BLaER1 treated with 17β-estradiol and CSF1 and Interleukin-3, amounts not matched to agents 10 nM and 100 nM (cell line): ENCODE measurements around the gene ABCC8.
A peak's percentile ranks its signal among the peaks of the same experiment; 100 is the strongest.

Experiments used
- H3K27ac ChIP-seq, 11 experiments: shearing (Covaris generic); formaldehyde crosslinking; 2 replicates each; pipeline ENCODE4 v1.8.1; 2022
- H3K27me3 ChIP-seq, 11 experiments: shearing (Covaris generic); formaldehyde crosslinking; 2 replicates each; pipeline ENCODE4 v1.8.1; 2022
- H3K36me3 ChIP-seq, 11 experiments: shearing (Covaris generic); formaldehyde crosslinking; 2 replicates each; pipeline ENCODE4 v1.8.1; 2022
- H3K4me1 ChIP-seq, 10 experiments: shearing (Covaris generic); formaldehyde crosslinking; 2 replicates each; pipeline ENCODE4 v1.8.1; 2022
- H3K4me2 ChIP-seq, 11 experiments: shearing (Covaris generic); formaldehyde crosslinking; 2 replicates each; pipeline ENCODE4 v1.8.1; 2022
- H3K4me3 ChIP-seq, 10 experiments: shearing (Covaris generic); formaldehyde crosslinking; 2 replicates each; pipeline ENCODE4 v1.8.1; 2022
- H3K9ac ChIP-seq, 11 experiments: shearing (Covaris generic); formaldehyde crosslinking; 2 replicates each; pipeline ENCODE4 v1.8.1; 2022
- H3K9me3 ChIP-seq, 11 experiments: shearing (Covaris generic); formaldehyde crosslinking; replicated peaks in 1 of 11; 2 replicates each; pipeline ENCODE4 v1.8.1; 2022
- H4K20me1 ChIP-seq, 11 experiments: shearing (Covaris generic); formaldehyde crosslinking; 2 replicates each; pipeline ENCODE4 v1.8.1; 2022
- Cebpa-rat ChIP-seq, 11 experiments: shearing (Covaris generic); IDR thresholded peaks; 2 replicates each; pipeline ENCODE4 v1.8.1; 2022

The ABCC8 gene

GRCh38 chr11:17508306-17508705 is 31.7 kb upstream of the ABCC8 start:
- Histone ChIP-seq H3K9me3 (no peaks in the 10 kb centered on the region), H3K9ac (no peak overlapping the region), H3K27ac (no peak overlapping the region), H4K20me1 (no peaks in the 10 kb centered on the region; a peak in 3 of 22 replicates), H3K36me3 (no peaks in the 10 kb centered on the region), H3K27me3 (no peaks in the 10 kb centered on the region), H3K4me2 (no peak overlapping the region), H3K4me3 (no peak overlapping the region), H3K4me1 (peaks cover 0 to 39% (median 34%) of the 10 kb centered on the region in 10 experiments; a peak in 16 of 20 replicates)
- TF ChIP-seq Cebpa-rat (IDR thresholded peaks at IDR 0.05) = no peak

- Histone ChIP-seq H3K27me3 (no peaks in the 10 kb centered on the region), H3K36me3 (no peaks in the 10 kb centered on the region), H3K9ac (no peak overlapping the region), H3K4me1 (peaks cover 0 to 40% (median 34%) of the 10 kb centered on the region in 10 experiments; a peak in 16 of 20 replicates), H3K27ac (no peak overlapping the region), H3K4me2 (no peak overlapping the region), H3K4me3 (no peak overlapping the region), H4K20me1 (no peaks in the 10 kb centered on the region; a peak in 3 of 22 replicates), H3K9me3 (no peaks in the 10 kb centered on the region)
- TF ChIP-seq Cebpa-rat (IDR thresholded peaks at IDR 0.05) = no peak
Observed at GRCh38 chr11:17507773-17508172, 31.1 kb upstream of the ABCC8 start.

GRCh38 chr11:17506942-17507341 is 30.3 kb upstream of the ABCC8 start:
- Histone ChIP-seq H3K4me2 (peak overlapping the region in 4 of 11 experiments; percentile 43 to 70 (median 60); a peak in 4 of 22 replicates), H3K27ac (no peak overlapping the region), H4K20me1 (no peaks in the 10 kb centered on the region; a peak in 3 of 22 replicates)

DNA sequence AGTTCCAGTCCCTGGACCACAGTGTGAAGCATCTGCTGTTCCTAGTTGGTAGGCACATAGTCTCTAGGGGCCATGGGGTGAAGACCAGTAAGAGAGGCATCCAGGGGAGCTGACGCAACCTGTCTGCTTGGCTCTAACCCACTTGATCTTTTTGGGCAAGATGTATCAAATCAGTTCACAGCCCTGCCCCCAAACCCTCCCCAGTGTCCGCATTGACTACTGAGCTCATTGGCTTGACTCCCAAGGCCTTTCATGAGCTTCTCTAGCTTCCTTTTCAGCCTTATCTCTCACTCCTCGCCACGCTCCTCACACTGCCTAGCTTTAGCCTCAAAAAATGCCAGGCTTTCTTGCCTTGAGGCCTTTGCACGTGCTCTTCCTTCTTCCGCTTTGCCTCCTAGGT is 29.7 kb upstream of the ABCC8 start:
- no peaks in the 10 kb centered on the region for H3K9me3 ChIP-seq
- no peaks in the 10 kb centered on the region for H3K36me3 ChIP-seq
- no peak for TF ChIP-seq Cebpa-rat (IDR thresholded peaks at IDR 0.05)
- no peaks in the 10 kb centered on the region; a peak in 3 of 22 replicates for H4K20me1 ChIP-seq
- H3K4me3 ChIP-seq = no peak overlapping the region
- H3K4me1 ChIP-seq = peaks cover 0 to 40% (median 34%) of the 10 kb centered on the region in 10 experiments; a peak in 16 of 20 replicates
- H3K27ac ChIP-seq = no peak overlapping the region
- H3K27me3 ChIP-seq = no peaks in the 10 kb centered on the region
- no peak overlapping the region for H3K9ac ChIP-seq
- peak overlapping the region in 7 of 11 experiments; percentile 28 to 70 (median 46); a peak in 14 of 22 replicates for H3K4me2 ChIP-seq

More at GRCh38 chr11:17506942-17507341, 30.3 kb upstream of the ABCC8 start:
- no peak overlapping the region for H3K9ac ChIP-seq
- TF ChIP-seq Cebpa-rat (IDR thresholded peaks at IDR 0.05) = no peak
- H3K4me1 ChIP-seq = peaks cover 0 to 40% (median 34%) of the 10 kb centered on the region in 10 experiments; a peak in 16 of 20 replicates
- no peaks in the 10 kb centered on the region for H3K9me3 ChIP-seq
- H3K4me3 ChIP-seq = no peak overlapping the region
- H3K27me3 ChIP-seq = no peaks in the 10 kb centered on the region
- H3K36me3 ChIP-seq = no peaks in the 10 kb centered on the region

GRCh38 chr11:17505146-17505545 is 28.5 kb upstream of the ABCC8 start:
- Histone ChIP-seq H3K27me3 (no peaks in the 10 kb centered on the region), H3K36me3 (no peaks in the 10 kb centered on the region), H3K4me1 (peaks cover 0 to 40% (median 34%) of the 10 kb centered on the region in 10 experiments; a peak in 16 of 20 replicates), H3K4me3 (no peak overlapping the region), H3K27ac (no peak overlapping the region), H3K9ac (0 out of 22 replicates have a peak overlapping the region, but pooled peaks of 1 of the 11 experiments have one; percentile 13), H3K9me3 (no peaks in the 10 kb centered on the region), H4K20me1 (no peaks in the 10 kb centered on the region; a peak in 3 of 22 replicates), H3K4me2 (peak overlapping the region in 9 of 11 experiments; percentile 3 to 70 (median 43); a peak in 15 of 22 replicates)
- TF ChIP-seq Cebpa-rat (IDR thresholded peaks at IDR 0.05) = no peak

- H4K20me1 ChIP-seq = no peaks in the 10 kb centered on the region; a peak in 3 of 22 replicates
- H3K9me3 ChIP-seq = no peaks in the 10 kb centered on the region
- peak overlapping the region in 3 of 11 experiments; percentile 23 to 56 (median 32); a peak in 4 of 22 replicates for H3K9ac ChIP-seq
- H3K27me3 ChIP-seq = no peaks in the 10 kb centered on the region
- H3K4me1 ChIP-seq = peaks cover 0 to 40% (median 34%) of the 10 kb centered on the region in 10 experiments; a peak in 16 of 20 replicates
- H3K4me3 ChIP-seq = no peak overlapping the region
- H3K36me3 ChIP-seq = no peaks in the 10 kb centered on the region
- peak overlapping the region in 4 of 11 experiments; percentile 28 to 38 (median 34); a peak in 4 of 22 replicates for H3K27ac ChIP-seq
- no peak for TF ChIP-seq Cebpa-rat (IDR thresholded peaks at IDR 0.05)
- H3K4me2 ChIP-seq = peak overlapping the region in 9 of 11 experiments; percentile 3 to 70 (median 50); a peak in 15 of 22 replicates
Observed at GRCh38 chr11:17504330-17505107, 27.9 kb upstream of the ABCC8 start.

GRCh38 chr11:17502630-17503029 is 26.0 kb upstream of the ABCC8 start:
- Histone ChIP-seq H3K27ac (no peak overlapping the region), H3K4me1 (peaks cover 0 to 47% (median 43%) of the 10 kb centered on the region in 10 experiments; a peak in 16 of 20 replicates), H4K20me1 (no peaks in the 10 kb centered on the region; a peak in 2 of 22 replicates), H3K9ac (no peak overlapping the region), H3K4me3 (no peak overlapping the region), H3K4me2 (no peak overlapping the region), H3K9me3 (no peaks in the 10 kb centered on the region), H3K36me3 (no peaks in the 10 kb centered on the region), H3K27me3 (no peaks in the 10 kb centered on the region)
- no peak for TF ChIP-seq Cebpa-rat (IDR thresholded peaks at IDR 0.05)

- no peak overlapping the region for H3K4me3 ChIP-seq
- no peaks in the 10 kb centered on the region for H3K36me3 ChIP-seq
- no peak overlapping the region for H3K9ac ChIP-seq
- peaks cover 0 to 47% (median 37%) of the 10 kb centered on the region in 10 experiments; a peak in 16 of 20 replicates for H3K4me1 ChIP-seq
- no peak overlapping the region for H3K4me2 ChIP-seq
- H4K20me1 ChIP-seq = no peaks in the 10 kb centered on the region; a peak in 2 of 22 replicates
- H3K9me3 ChIP-seq = no peaks in the 10 kb centered on the region
- no peak overlapping the region for H3K27ac ChIP-seq
- H3K27me3 ChIP-seq = no peaks in the 10 kb centered on the region
- no peak for TF ChIP-seq Cebpa-rat (IDR thresholded peaks at IDR 0.05)
Observed at GRCh38 chr11:17500673-17501072, 24.0 kb upstream of the ABCC8 start.

- H3K27ac ChIP-seq = peak overlapping the region in 2 of 11 experiments; percentile 34 to 50; a peak in 2 of 22 replicates
- H3K4me3 ChIP-seq = no peak overlapping the region
- H3K9ac ChIP-seq = no peak overlapping the region; a peak in 1 of 22 replicates
- TF ChIP-seq Cebpa-rat (IDR thresholded peaks at IDR 0.05) = no peak
- H4K20me1 ChIP-seq = no peaks in the 10 kb centered on the region
- 0 out of 22 replicates have a peak, but pooled peaks cover 0 to 3% (median 0%) of the 10 kb centered on the region in 11 experiments for H3K27me3 ChIP-seq
- H3K9me3 ChIP-seq = no peaks in the 10 kb centered on the region
- H3K36me3 ChIP-seq = no peaks in the 10 kb centered on the region
- peaks cover under 1 to 49% (median 36%) of the 10 kb centered on the region in 10 experiments; a peak in 17 of 20 replicates for H3K4me1 ChIP-seq
- peak overlapping the region in 7 of 11 experiments; percentile 2 to 45 (median 16); a peak in 9 of 22 replicates for H3K4me2 ChIP-seq
Observed at GRCh38 chr11:17498475-17498874, 21.8 kb upstream of the ABCC8 start.
